MM.1S (cell line): ENCODE results near the gene SERPINB12.

Experiments used
- DNase-seq: peaks from one replicate; pipeline ENCODE4 v3.0.0-alpha.2; 2015
- H2AFZ ChIP-seq: fragments of 300-600 bp; sonication (generic); 2 replicates; pipeline ENCODE4 v1.6.0; 2016; ENCODE audit warnings: antibody characterized with exemption, low read length
- H3F3A ChIP-seq: fragments of 300-600 bp; sonication (generic); 2 replicates; pipeline ENCODE4 v1.6.1; 2016; ENCODE audit warnings: mild to moderate bottlenecking, antibody characterized with exemption, low read length, moderate library complexity, mixed read lengths; ENCODE audit not compliant: insufficient read depth
- H3K27ac ChIP-seq: fragments of 300-600 bp; sonication (generic); 2 replicates; pipeline ENCODE4 v1.5.1; 2016; ENCODE audit warnings: mild to moderate bottlenecking, low read length
- H3K27me3 ChIP-seq: fragments of 300-600 bp; sonication (generic); replicated peaks from 2 replicates; pipeline ENCODE4 v1.6.0; 2016; ENCODE audit warnings: low read length; ENCODE audit not compliant: insufficient read depth
- H3K36me3 ChIP-seq: fragments of 300-600 bp; sonication (generic); replicated peaks from 2 replicates; pipeline ENCODE4 v1.6.1; 2016; ENCODE audit warnings: mild to moderate bottlenecking, low read length, mixed read lengths; ENCODE audit not compliant: insufficient read depth
- H3K4me1 ChIP-seq: fragments of 300-600 bp; sonication (generic); 2 replicates; pipeline ENCODE4 v1.6.1; 2016; ENCODE audit warnings: low read length, mixed read lengths
- H3K4me2 ChIP-seq: fragments of 300-600 bp; sonication (generic); 2 replicates; pipeline ENCODE4 v1.6.0; 2016; ENCODE audit warnings: low read depth, low read length
- H3K4me3 ChIP-seq: fragments of 300-600 bp; sonication (generic); 2 replicates; pipeline ENCODE4 v1.5.1; 2016; ENCODE audit warnings: low read length, mixed read lengths
- H3K79me2 ChIP-seq: fragments of 300-600 bp; sonication (generic); 2 replicates; pipeline ENCODE4 v1.6.1; 2016; ENCODE audit warnings: mixed run types, low read length, mixed read lengths
- H3K9ac ChIP-seq: fragments of 300-600 bp; sonication (generic); 2 replicates; pipeline ENCODE4 v1.6.1; 2016; ENCODE audit warnings: low read length, mixed read lengths
- H3K9me2 ChIP-seq: fragments of 300-600 bp; sonication (generic); replicated peaks from 2 replicates; pipeline ENCODE4 v1.6.1; 2016; ENCODE audit warnings: mild to moderate bottlenecking, low read length, mixed read lengths; ENCODE audit not compliant: insufficient read depth
- H3K9me3 ChIP-seq: fragments of 300-600 bp; sonication (generic); replicated peaks from 2 replicates; pipeline ENCODE4 v1.6.1; 2016; ENCODE audit warnings: mild to moderate bottlenecking, low read length, mixed read lengths; ENCODE audit not compliant: insufficient read depth
- H4K20me1 ChIP-seq: fragments of 300-600 bp; sonication (generic); 2 replicates; pipeline ENCODE4 v1.6.1; 2016; ENCODE audit warnings: mild to moderate bottlenecking, low read length, moderate library complexity, mixed read lengths; ENCODE audit not compliant: insufficient read depth
- EZH2 ChIP-seq: fragments of 300-600 bp; sonication (generic); optimal IDR thresholded peaks from 2 replicates; pipeline ENCODE3; 2017; ENCODE audit warnings: low read depth, mild to moderate bottlenecking, antibody characterized with exemption, low read length, mixed read lengths
- EZH2phosphoT487 ChIP-seq: fragments of 300-600 bp; sonication (generic); IDR thresholded peaks from 2 replicates; pipeline ENCODE4 v1.6.1; 2018; ENCODE audit warnings: antibody characterized with exemption, low read length
- TF ChIP-seq, protein P1 (sequence below): fragments of 300-600 bp; sonication (generic); IDR thresholded peaks from 2 replicates; pipeline ENCODE4 v1.5.1; 2016; ENCODE audit warnings: antibody characterized with exemption, low read length, mixed read lengths

The SERPINB12 gene

DNA sequence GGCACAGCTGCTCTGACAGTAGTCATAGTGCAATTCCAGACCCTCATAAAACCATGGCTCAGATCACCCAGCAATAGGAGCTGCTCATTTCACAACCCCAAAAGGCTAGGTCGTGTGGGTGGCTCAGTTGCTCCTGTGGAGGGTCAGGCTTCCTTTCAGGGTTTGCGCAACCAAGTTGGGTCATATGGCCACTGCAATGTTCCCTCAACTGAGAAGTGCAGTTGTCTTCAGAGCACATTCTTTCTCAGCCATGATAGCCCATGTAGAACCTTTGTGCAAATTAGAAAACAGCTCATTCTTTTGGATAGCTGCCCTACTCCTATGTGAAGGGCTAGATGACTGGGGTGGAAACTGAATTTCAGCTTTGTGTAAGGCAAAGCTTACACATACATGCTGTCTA, 48.2 kb downstream of the SERPINB12 start:
- Histone ChIP-seq H3K9me3 (no peaks in the 10 kb centered on the region), H3K4me3 (no peak overlapping the region), H3K9ac (no peak overlapping the region), H3K4me1 (no peaks in the 10 kb centered on the region), H2AFZ (no peak overlapping the region), H3K9me2 (no peaks in the 10 kb centered on the region), H3F3A (no peaks in the 10 kb centered on the region), H3K79me2 (no peaks in the 10 kb centered on the region), H4K20me1 (no peaks in the 10 kb centered on the region), H3K4me2 (no peak overlapping the region), H3K27ac (no peak overlapping the region), H3K36me3 (no peaks in the 10 kb centered on the region), H3K27me3 (no peaks in the 10 kb centered on the region)
- TF ChIP-seq, protein P1, sequence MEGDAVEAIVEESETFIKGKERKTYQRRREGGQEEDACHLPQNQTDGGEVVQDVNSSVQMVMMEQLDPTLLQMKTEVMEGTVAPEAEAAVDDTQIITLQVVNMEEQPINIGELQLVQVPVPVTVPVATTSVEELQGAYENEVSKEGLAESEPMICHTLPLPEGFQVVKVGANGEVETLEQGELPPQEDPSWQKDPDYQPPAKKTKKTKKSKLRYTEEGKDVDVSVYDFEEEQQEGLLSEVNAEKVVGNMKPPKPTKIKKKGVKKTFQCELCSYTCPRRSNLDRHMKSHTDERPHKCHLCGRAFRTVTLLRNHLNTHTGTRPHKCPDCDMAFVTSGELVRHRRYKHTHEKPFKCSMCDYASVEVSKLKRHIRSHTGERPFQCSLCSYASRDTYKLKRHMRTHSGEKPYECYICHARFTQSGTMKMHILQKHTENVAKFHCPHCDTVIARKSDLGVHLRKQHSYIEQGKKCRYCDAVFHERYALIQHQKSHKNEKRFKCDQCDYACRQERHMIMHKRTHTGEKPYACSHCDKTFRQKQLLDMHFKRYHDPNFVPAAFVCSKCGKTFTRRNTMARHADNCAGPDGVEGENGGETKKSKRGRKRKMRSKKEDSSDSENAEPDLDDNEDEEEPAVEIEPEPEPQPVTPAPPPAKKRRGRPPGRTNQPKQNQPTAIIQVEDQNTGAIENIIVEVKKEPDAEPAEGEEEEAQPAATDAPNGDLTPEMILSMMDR, result no peak
- no peak for DNase-seq

DNA sequence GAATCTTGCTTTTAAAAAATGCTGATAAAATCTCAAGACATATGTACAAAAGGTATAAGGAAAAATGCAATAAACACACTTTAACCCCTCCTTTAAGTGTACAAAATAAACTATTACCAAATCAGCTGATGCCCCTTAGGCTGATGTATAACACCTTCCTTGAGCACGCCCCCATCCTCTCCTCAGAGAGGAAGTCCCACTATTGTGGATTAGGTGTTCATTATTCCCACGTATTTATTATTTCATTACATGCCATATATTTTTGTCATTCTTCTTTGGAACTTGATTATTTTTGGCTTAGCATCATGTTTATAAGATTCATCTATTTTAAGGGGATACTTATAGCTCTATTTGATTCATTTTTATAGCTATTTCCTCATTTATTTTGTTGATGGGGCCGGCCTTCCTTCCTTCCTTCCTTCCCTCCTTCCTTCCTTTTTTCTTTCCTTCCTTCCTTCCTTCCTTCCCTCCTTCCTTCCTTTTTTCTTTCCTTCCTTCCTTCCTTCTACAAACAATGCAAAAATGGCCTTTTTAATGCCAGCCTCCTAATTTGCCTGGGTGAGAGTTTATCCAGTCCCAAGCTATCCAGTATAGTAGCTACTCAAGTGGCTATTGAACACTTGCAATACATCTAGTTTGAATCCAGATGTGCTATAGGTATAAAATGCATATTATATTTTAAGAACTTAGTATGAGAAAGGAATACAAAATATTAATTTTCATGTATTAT, 49.0 kb downstream of the SERPINB12 start:
- no peaks in the 10 kb centered on the region for H3K9me3 ChIP-seq

DNA sequence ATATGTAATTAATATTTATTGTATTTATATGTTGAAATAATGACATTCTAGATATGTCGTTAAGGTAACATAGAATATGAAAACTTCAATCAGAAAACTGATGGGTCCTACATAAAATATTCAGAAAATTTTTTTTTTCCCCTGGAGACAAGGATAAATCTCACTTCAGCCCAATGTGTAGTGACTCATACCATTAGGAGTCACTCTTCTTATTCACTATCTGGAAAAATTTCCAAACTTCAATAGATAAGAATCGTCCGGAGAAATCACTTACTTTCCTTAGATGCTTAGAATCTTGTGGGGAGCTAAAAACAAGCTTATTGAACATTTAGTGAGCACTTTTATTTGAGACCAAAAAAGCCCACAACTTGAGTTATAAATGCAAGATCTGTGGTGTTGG, 49.6 kb downstream of the SERPINB12 start:
- Histone ChIP-seq H3K9me2 (no peaks in the 10 kb centered on the region), H3K27me3 (no peaks in the 10 kb centered on the region), H3K36me3 (no peaks in the 10 kb centered on the region), H3K4me3 (no peak overlapping the region), H3F3A (no peaks in the 10 kb centered on the region), H2AFZ (no peak overlapping the region), H3K27ac (no peak overlapping the region), H3K4me1 (no peaks in the 10 kb centered on the region), H3K9ac (no peak overlapping the region), H4K20me1 (no peaks in the 10 kb centered on the region), H3K4me2 (no peak overlapping the region), H3K9me3 (no peaks in the 10 kb centered on the region), H3K79me2 (no peaks in the 10 kb centered on the region)
- DNase-seq, result no peak
- TF ChIP-seq EZH2, result no peak
- TF ChIP-seq, protein P1, result no peak
- no peak for TF ChIP-seq EZH2phosphoT487

More for the DNA sequence above, 49.0 kb downstream of the SERPINB12 start:
- TF ChIP-seq EZH2 (no peak), EZH2phosphoT487 (no peak)
- TF ChIP-seq, protein P1, result no peak
- no peaks in the 10 kb centered on the region for H3K79me2 ChIP-seq
- H3F3A ChIP-seq, result no peaks in the 10 kb centered on the region
- no peaks in the 10 kb centered on the region for H3K27me3 ChIP-seq
- no peaks in the 10 kb centered on the region for H3K9me2 ChIP-seq
- no peak overlapping the region for H3K9ac ChIP-seq
- H3K4me3 ChIP-seq, result no peak overlapping the region
- H3K4me2 ChIP-seq, result no peak overlapping the region
- H2AFZ ChIP-seq, result no peak overlapping the region
- no peak for DNase-seq
- no peak overlapping the region for H3K27ac ChIP-seq
- H3K4me1 ChIP-seq, result no peaks in the 10 kb centered on the region
- H4K20me1 ChIP-seq, result no peaks in the 10 kb centered on the region
- H3K36me3 ChIP-seq, result no peaks in the 10 kb centered on the region
